ENCODE measurements around the gene TXNDC17. TPM values are rescaled to one million over a fixed set of nuclear protein-coding genes. Genes with fewer than 3 reads are reported as not detected.
"Not testable (repeated sequence)": the region's sequence is repeated elsewhere in the genome, so short reads cannot be mapped to it uniquely, and the experiment has no call there.

Gene TXNDC17
- total RNA-seq, 1 experiment from 2014 or later = 62.0 TPM

DNA sequence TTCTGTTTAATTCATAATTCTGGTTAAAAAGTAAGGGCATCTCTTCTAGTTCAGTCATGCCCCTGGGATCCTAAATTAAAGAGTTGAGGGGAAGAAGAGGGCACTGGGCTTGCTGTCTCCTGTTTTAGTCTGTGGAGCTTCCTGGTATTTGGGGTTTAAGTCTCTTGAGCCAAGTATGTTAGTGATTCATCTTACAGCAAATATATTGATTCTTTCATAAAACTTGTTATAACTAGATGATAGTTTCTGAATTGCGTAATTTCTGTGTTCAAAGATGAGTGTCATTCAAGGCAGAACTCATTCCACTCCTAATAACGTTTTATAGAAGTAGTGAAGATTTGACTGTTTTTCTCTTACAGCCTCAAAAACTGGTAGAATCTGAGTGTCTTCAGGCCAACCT lies 1.7 kb downstream of the TXNDC17 start:
- no peaks in the 10 kb centered on the region for H3K27me3 ChIP-seq
- peaks cover 7% of the 10 kb centered on the region for H3K36me3 ChIP-seq
- H3K4me3 ChIP-seq = no peak overlapping the region
- H3K4me1 ChIP-seq = 0 out of 2 replicates have a peak, but pooled peaks cover 8% of the 10 kb centered on the region
- DNase-seq = no peak
- no peak overlapping the region for H3K27ac ChIP-seq
- H3K9me3 ChIP-seq (replicated peaks) = no peaks in the 10 kb centered on the region

DNA sequence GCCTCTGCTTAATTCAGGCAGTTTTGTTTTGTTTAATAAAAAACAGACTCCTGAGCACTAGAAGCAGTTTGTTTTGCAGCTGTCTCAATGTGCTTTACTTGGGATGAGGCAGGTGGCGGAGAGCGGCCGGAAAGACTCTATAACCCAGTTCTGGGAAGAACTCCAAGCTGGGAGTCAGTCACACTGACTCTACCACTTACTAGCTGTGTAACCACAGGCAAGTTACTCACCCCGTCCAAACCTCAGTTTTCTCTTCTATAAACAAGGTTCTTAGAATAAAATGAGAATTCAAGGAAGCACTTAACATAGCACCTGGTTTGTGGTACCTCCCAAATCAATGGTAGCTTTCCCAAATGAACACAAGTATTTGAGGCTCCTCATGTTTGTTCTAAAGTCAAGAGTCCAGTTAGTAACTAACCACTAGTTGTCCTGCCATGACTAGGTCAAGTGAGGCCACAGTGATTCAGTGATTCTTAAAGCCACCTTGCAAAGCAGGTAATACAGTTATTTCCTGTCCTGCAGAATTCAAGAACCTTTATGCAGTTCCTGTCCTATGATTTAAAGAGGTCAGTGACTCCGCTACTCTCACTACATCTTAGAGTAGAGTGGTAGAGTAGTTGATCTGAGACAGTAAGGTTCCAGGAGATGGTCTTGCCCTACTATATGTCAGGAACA lies 2.7 kb downstream of the TXNDC17 start:
- peak in 1 of 2 experiments; percentile 28 for DNase-seq
- Histone ChIP-seq H3K27ac (no peak overlapping the region), H3K4me3 (no peak overlapping the region), H3K9me3 (replicated peaks) (no peaks in the 10 kb centered on the region), H3K36me3 (peaks cover 8% of the 10 kb centered on the region), H3K4me1 (0 out of 2 replicates have a peak, but pooled peaks cover 8% of the 10 kb centered on the region), H3K27me3 (no peaks in the 10 kb centered on the region)

DNA sequence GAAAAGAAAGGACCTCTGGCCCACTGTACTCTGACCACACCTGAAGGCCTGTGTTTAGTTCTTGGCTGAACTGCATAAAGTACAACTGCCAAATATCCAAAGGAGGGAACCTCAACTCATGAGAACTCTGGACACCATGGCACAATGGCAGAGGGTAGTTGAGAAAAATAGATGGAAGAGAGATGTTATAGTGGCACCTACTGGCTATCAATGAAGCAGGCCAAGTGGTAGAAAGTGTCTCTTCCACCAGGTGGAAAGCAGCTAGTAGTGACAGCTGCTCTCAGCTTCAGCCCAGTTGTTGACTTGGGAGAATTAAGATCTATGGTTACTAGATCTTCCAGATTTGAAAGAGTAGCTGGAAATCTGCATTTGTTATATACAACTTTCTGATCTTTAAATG lies 7.3 kb downstream of the TXNDC17 start:
- Histone ChIP-seq H3K36me3 (peaks cover 11% of the 10 kb centered on the region), H3K27ac (no peak overlapping the region), H3K9me3 (replicated peaks) (no peaks in the 10 kb centered on the region), H3K4me1 (peaks cover 5% of the 10 kb centered on the region; the same call in 1 of the 2 replicates), H3K4me3 (no peak overlapping the region), H3K27me3 (no peaks in the 10 kb centered on the region)
- peak in 1 of 2 experiments; percentile 45 for DNase-seq

DNA sequence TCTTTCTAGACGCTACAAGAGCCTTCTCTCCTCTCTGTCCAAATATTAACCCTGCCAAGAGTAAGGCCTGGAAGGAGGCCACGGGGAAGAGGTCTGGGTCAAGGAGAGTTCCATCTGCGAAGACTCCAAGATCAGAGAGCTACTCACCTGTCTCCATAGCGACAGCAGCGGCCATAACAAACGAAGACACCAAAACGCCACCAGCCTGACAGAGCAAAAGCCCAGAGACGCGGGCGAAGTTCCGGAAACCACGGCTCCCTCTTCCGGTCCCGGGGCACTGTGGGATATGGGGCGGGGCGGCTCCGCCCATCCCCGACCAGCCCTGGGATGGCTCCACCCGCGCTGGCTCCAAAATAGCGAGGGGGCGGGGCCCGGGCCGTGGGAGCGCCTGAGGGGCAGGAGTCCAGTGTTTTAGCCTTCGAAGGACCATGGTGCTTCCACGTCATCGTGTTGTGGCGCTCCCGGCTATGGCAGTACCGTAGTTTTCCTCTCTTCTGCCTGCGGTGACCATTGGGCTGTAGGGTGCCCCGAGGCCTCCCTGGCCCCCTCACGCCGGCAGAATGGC lies 10.6 kb downstream of the TXNDC17 start, which contains the start of the genes C17orf100 and MED31:
C17orf100 (plus strand) TSS at position 409 of the 565 bp plus-strand sequence; CDS start at position 561, 152 bp downstream.
MED31 (minus strand) TSS at position 252 of the 565 bp plus-strand sequence; CDS start at position 175, 77 bp downstream.
- peak; percentile 92 for DNase-seq
- Histone ChIP-seq H3K4me1 (peaks cover 3% of the 10 kb centered on the region; the same call in 1 of the 2 replicates), H3K4me3 (peak within 1 kb of the TSS; percentile 82), H3K27ac (peak within 1 kb of the TSS; percentile 68), H3K36me3 (0 out of 2 replicates have a peak, but pooled peaks cover 6% of the 10 kb centered on the region), H3K9me3 (replicated peaks) (no peaks in the 10 kb centered on the region), H3K27me3 (no peaks in the 10 kb centered on the region)

- Histone ChIP-seq H3K36me3 (0 out of 2 replicates have a peak, but pooled peaks cover 6% of the 10 kb centered on the region), H3K27me3 (no peaks in the 10 kb centered on the region), H3K27ac (peak overlapping the region; percentile 68; the same call in 1 of the 2 replicates), H3K4me3 (peak overlapping the region; percentile 82), H3K4me1 (peaks cover 3% of the 10 kb centered on the region; the same call in 1 of the 2 replicates), H3K9me3 (replicated peaks) (no peaks in the 10 kb centered on the region)
- peak; percentile 38 to 50 for DNase-seq
These were observed 11.1 kb downstream of the TXNDC17 start for GRCh38 chr17:6651919-6652452.

DNA sequence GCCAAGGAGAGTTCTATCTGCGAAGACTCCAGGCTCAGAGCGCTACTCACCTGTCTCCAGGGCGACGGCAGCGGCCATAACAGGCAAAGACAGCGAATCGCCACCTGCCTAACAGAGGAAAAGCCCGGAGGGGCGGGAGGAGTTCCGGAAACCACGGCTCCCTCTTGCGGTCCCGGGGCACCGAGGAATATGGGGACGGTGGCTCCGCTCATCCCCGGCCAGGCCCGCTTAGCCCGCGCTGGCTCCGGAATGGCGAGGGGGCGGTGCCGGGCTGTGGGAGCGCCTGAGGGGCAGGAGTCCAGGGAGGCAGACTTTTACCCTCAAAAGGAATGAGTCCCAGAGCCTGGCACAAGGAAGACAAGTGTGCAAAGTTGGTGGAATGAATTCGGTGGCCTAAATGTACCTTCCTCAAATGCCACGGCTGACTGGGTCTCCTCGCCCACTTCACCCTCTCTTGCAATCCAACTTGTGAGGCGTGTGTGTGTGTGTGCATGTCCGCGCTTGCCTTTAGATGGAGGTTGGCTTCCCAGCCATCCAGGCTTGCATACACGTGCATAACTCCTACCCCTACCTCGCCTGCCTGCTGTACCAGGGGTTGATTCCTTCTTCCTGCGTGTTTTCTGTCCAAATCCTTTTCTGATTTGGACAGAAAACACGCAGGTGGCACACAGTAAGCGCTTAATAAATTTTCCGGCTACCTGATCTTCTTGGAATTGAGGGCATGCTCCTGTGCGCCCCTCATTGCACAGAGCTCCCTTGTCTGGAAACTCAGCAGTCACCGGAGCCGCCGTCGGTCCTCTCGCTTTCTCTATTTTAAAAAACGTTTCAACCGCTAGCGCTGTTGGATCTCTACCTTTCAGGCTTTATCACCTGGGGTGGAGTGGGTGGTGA lies 14.2 kb downstream of the TXNDC17 start:
- Histone ChIP-seq H3K27me3 (no peaks in the 10 kb centered on the region), H3K36me3 (no peaks in the 10 kb centered on the region), H3K4me3 (no peak overlapping the region), H3K27ac (no peak overlapping the region), H3K9me3 (replicated peaks) (no peaks in the 10 kb centered on the region), H3K4me1 (peaks cover 3% of the 10 kb centered on the region; the same call in 1 of the 2 replicates)
- no peak for DNase-seq

DNA sequence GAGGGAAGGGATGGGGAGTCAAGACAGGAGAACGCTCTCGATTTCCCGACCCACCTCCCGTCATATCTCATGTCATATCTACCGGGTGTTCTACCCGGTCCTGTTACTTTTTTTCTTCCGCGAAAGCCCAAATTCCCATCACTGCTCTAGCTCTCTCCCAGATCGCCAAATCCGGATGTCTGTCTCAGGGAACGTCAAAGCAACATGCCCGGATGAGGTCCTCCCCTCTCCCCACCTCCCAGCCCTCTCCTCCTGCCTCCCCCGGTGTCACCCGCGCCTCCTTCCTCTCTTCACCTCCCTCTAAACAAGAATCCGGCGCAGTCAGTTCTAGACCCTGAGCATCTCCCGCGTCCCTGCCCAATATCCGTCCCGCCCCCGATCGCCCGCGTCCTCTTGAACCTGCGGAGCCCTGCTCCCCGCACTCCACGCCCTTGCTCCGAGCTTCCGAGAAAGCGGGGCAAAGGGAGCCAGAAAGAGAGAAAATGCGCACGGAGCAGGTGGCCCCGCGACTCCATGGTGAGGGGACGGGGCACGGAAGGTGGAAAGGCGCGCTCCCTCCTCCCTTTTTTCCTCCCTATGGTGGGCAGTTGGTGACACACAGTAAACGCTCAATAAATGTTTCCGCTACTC lies 15.0 kb downstream of the TXNDC17 start:
- not testable (repeated sequence) for H3K4me1 ChIP-seq; H3K4me3 ChIP-seq; H3K36me3 ChIP-seq; H3K27ac ChIP-seq; H3K27me3 ChIP-seq; DNase-seq; H3K9me3 ChIP-seq (replicated peaks)

DNA sequence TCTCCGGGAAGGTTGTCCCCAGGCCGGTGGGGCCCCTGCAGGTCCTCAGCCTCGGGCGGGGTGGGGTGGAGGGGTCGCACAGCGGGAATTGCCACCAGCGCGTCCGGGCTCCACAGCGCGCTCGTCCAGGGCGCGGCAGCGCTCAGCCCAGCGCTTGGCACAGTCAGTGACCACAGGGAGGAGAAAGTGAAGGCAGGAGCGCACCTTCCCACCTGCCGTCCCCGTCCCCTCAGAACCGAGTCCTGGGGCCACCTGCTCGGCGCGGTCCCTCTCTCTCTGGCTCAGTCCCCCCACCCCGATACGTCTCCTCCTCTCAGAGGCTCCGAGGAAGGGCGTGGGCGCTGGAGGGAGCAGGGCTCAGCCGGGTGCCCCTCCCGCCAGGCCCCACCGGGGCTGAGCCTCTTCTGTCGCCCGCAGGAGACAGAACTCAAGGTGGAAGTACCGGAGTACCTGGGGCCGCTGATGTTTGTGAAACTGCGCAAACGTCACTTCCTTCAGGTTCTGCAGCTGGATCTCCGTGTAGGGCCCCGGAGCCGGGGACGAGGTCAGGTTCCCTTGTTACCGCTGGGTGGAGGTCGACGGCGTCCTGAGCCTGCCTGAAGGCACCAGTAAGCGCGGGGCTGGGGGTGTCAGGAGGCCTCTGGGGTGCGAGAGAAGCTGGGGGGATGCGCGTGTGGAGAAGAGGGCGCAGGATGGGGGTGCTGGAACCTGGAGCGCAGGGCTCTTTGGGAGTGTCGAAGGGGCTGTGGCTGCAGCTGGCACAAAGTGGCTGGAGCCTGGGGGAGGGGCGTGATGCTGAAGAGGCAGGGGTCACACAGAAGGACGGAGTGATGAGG lies 16.2 kb downstream of the TXNDC17 start:
- not testable (repeated sequence) for H3K36me3 ChIP-seq; H3K27ac ChIP-seq; H3K27me3 ChIP-seq; H3K4me1 ChIP-seq; DNase-seq; H3K9me3 ChIP-seq (replicated peaks); H3K4me3 ChIP-seq

DNA sequence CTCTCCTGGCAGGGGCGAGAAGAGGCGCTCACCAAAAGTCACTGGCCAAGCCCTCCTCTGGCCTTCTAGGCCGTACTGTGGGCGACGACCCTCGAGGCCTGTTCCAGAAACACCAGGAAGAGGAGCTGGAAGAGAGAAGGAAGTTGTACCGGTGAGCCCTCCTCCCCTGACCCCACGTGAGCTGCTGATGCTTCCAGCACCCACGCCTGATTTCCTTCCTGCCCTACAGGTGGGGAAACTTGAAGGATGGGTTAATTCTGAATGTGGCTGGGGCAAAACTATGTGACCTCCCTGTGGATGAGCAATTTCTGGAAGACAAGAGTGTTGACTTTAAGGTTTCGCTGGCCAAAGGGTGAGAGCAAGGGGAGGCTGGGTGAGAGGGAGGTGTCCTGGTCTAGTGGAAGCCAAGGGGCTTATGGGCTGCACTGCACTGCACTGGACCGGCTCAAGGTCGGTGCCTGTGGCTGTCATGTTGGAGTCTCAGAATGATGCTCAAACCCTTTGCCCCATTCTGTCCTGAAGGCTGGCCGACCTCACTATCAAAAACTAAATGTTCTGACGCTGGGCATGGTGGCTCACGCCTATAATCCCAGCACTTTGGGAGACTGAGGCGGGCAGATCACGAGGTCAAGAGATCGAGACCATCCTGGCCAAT lies 16.9 kb downstream of the TXNDC17 start:
- no peaks in the 10 kb centered on the region for H3K9me3 ChIP-seq (replicated peaks)

GRCh38 chr17:6658411-6658810 lies 17.6 kb downstream of the TXNDC17 start:
- H3K27me3 ChIP-seq, H3K27ac ChIP-seq, H3K36me3 ChIP-seq: not testable (repeated sequence)

More for the DNA sequence above, 16.9 kb downstream of the TXNDC17 start:
- Histone ChIP-seq H3K27me3 (no peaks in the 10 kb centered on the region), H3K27ac (no peak overlapping the region), H3K4me1 (no peaks in the 10 kb centered on the region), H3K36me3 (no peaks in the 10 kb centered on the region), H3K4me3 (no peak overlapping the region)
- no peak for DNase-seq

GRCh38 chr17:6660101-6660500 lies 19.2 kb downstream of the TXNDC17 start:
- Histone ChIP-seq H3K36me3 (no peaks in the 10 kb centered on the region), H3K27me3 (no peaks in the 10 kb centered on the region), H3K4me3 (no peak overlapping the region), H3K9me3 (replicated peaks) (no peaks in the 10 kb centered on the region), H3K4me1 (no peaks in the 10 kb centered on the region), H3K27ac (no peak overlapping the region)
- no peak for DNase-seq

More at GRCh38 chr17:6658411-6658810, 17.6 kb downstream of the TXNDC17 start:
- H3K9me3 ChIP-seq (replicated peaks); DNase-seq; H3K4me3 ChIP-seq; H3K4me1 ChIP-seq: not testable (repeated sequence)

- no peaks in the 10 kb centered on the region for H3K9me3 ChIP-seq (replicated peaks)
- no peaks in the 10 kb centered on the region for H3K4me1 ChIP-seq
- H3K27ac ChIP-seq = no peak overlapping the region
- no peak for DNase-seq
- H3K36me3 ChIP-seq = no peaks in the 10 kb centered on the region
- H3K4me3 ChIP-seq = no peak overlapping the region
- no peaks in the 10 kb centered on the region for H3K27me3 ChIP-seq
These were observed 20.1 kb downstream of the TXNDC17 start for GRCh38 chr17:6660805-6661463.

DNA sequence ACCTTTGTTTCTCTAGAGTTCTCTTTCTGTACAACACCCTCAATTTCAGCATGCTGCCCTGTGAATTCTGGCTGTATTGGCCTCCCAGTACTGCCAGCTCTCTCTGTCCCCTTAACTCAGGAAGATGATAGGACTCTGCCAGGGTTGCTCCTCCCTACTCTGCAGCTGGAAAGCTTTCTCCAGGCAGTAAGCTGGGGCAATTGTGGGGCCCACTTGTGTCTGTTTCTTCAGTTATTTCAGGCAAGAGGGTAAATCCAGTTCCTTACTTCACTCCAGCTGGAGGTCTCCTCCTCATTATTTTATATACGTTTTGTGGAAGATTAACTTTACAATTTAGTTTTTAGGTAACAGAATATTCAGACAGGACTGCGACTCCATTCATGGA lies 20.6 kb downstream of the TXNDC17 start:
- H3K27ac ChIP-seq = no peak overlapping the region
- H3K36me3 ChIP-seq = no peaks in the 10 kb centered on the region
- no peaks in the 10 kb centered on the region for H3K9me3 ChIP-seq (replicated peaks)
- no peak for DNase-seq
- H3K27me3 ChIP-seq = no peaks in the 10 kb centered on the region
- H3K4me3 ChIP-seq = no peak overlapping the region
- H3K4me1 ChIP-seq = no peaks in the 10 kb centered on the region
